ENCODE results near the gene ACTL10. TPM values are rescaled to one million over a fixed set of nuclear protein-coding genes. Genes with fewer than 3 reads are reported as not detected.
"Not testable (repeated sequence)": the region's sequence is repeated elsewhere in the genome, so short reads cannot be mapped to it uniquely, and the experiment has no call there.

Gene ACTL10
- total RNA-seq, 3 donors from 2014 or later = 1.7 to 4.2 (median 2.4) TPM

DNA sequence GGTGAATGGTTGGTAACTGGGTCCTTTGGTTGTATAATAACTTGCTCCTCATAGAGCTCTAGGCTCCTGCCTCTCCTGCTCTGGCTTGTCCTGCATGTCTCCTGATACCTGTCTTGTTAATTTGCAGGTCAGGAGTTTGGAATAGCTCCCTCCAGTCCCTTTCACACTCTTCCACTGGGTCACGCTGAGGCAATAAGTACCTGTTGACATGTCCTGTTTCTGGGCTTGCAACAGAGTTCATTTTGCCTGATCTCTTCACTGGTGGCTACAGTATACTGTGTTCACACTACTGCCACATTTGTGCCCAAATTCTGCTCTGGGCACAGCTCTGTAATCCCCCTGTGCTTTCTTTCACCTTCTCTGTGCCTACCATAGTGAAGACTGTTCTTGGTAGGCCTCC is 30.0 kb upstream of the ACTL10 start:
- intact Hi-C loops (cut with DNase I, micrococcal nuclease) = no loop called here
- H3K4me3 ChIP-seq = no peak overlapping the region
- H3K9me3 ChIP-seq = no peaks in the 10 kb centered on the region
- TF ChIP-seq CTCF (IDR thresholded peaks at IDR 0.05) = no peak
- H3K4me1 ChIP-seq (ENCODE audit: low read depth) = no peaks in the 10 kb centered on the region
- DNase-seq (no peak), ATAC-seq (no peak)
- no peaks in the 10 kb centered on the region for H3K36me3 ChIP-seq (ENCODE audit: low read depth)

- Histone ChIP-seq H3K9me3 (no peaks in the 10 kb centered on the region), H3K36me3 (ENCODE audit: low read depth) (peaks cover 5% of the 10 kb centered on the region), H3K4me3 (no peak overlapping the region), H3K4me1 (ENCODE audit: low read depth) (no peaks in the 10 kb centered on the region)
- DNase-seq = no peak
- intact Hi-C loops (cut with DNase I, micrococcal nuclease) = no loop called here
- TF ChIP-seq CTCF (IDR thresholded peaks at IDR 0.05) = no peak
- no peak for ATAC-seq
Observed at GRCh38 chr20:33640287-33640686, 26.5 kb upstream of the ACTL10 start.

- H3K4me3 ChIP-seq = no peak overlapping the region
- DNase-seq = no peak
- H3K4me1 ChIP-seq (ENCODE audit: low read depth) = peaks cover 9% of the 10 kb centered on the region
- peaks cover 5% of the 10 kb centered on the region for H3K36me3 ChIP-seq (ENCODE audit: low read depth)
- ATAC-seq = no peak
- TF ChIP-seq CTCF (IDR thresholded peaks at IDR 0.05) = no peak
- no peaks in the 10 kb centered on the region for H3K9me3 ChIP-seq
- intact Hi-C loops (cut with DNase I, micrococcal nuclease) = no loop called here
Observed at GRCh38 chr20:33644313-33645071, 22.3 kb upstream of the ACTL10 start.

- Histone ChIP-seq H3K36me3 (ENCODE audit: low read depth) (peaks cover 5% of the 10 kb centered on the region), H3K4me3 (no peak overlapping the region), H3K4me1 (ENCODE audit: low read depth) (peaks cover 11% of the 10 kb centered on the region), H3K9me3 (no peaks in the 10 kb centered on the region)
- no peak for TF ChIP-seq CTCF (IDR thresholded peaks at IDR 0.05)
- no peak for ATAC-seq
- intact Hi-C loops (cut with DNase I, micrococcal nuclease) = no loop called here
- no peak for DNase-seq
Observed at GRCh38 chr20:33645072-33645358, 21.7 kb upstream of the ACTL10 start.

DNA sequence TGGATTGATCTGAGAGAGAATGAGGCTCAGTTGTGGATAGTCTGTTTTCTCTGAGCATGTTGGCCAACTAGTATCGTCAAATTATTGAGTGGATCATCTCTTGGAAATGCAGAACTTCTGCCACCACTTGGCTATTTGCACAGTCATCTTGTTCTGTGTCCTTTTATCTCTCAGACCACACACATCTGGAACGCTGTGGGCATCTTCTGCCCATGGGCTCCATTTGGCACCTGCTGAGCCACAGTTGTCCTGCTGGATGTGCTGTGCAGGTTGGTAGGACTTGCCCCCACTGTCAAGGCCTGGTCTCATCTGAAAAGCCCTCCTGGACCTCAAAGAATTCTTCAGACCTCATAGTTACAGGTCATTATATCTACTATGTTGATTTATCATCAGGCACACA is 21.3 kb upstream of the ACTL10 start:
- H3K36me3 ChIP-seq (ENCODE audit: low read depth) = peaks cover 5% of the 10 kb centered on the region
- peaks cover 11% of the 10 kb centered on the region for H3K4me1 ChIP-seq (ENCODE audit: low read depth)
- no peak for DNase-seq
- no peak for ATAC-seq
- TF ChIP-seq CTCF (IDR thresholded peaks at IDR 0.05) = no peak
- no peak overlapping the region for H3K4me3 ChIP-seq
- intact Hi-C loops (cut with DNase I, micrococcal nuclease) = no loop called here
- H3K9me3 ChIP-seq = no peaks in the 10 kb centered on the region

DNA sequence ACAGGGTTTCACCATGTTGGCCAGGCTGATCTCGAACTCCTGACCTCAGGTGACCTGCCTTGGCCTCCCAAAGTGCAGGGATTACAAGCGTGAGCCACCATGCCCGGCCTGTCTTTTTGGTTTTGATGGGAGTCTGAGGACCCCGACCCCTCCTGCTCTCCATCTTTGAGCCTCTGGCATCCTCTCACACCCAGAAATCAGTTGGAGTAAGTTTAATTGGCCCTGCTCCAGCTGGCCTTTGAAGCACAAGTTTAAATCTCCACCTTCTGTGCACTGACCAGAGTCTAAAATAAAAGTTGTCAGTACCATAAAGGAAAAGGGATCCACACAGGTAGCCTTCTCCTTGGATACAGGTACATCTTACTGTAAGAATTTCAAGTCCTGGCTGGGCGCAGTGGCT is 20.6 kb upstream of the ACTL10 start:
- no peaks in the 10 kb centered on the region for H3K9me3 ChIP-seq
- H3K4me1 ChIP-seq (ENCODE audit: low read depth) = peaks cover 16% of the 10 kb centered on the region
- ATAC-seq (no peak), DNase-seq (no peak)
- H3K36me3 ChIP-seq (ENCODE audit: low read depth) = peaks cover 5% of the 10 kb centered on the region
- no peak for TF ChIP-seq CTCF (IDR thresholded peaks at IDR 0.05)
- intact Hi-C loops (cut with DNase I, micrococcal nuclease) = no loop called here
- no peak overlapping the region for H3K4me3 ChIP-seq

- H3K9me3 ChIP-seq; H3K36me3 ChIP-seq (ENCODE audit: low read depth); intact Hi-C loops (cut with DNase I, micrococcal nuclease); ATAC-seq; H3K4me3 ChIP-seq; DNase-seq: not testable (repeated sequence)
- H3K4me1 ChIP-seq (ENCODE audit: low read depth) = peaks cover 24% of the 10 kb centered on the region
Observed at GRCh38 chr20:33646959-33647602, 19.7 kb upstream of the ACTL10 start.

Data from mucosa of descending colon (tissue), 3 donors.